Endothelial cell of umbilical vein (primary cell): ENCODE measurements around the gene TAMALIN. TPM values are rescaled to one million over a fixed set of nuclear protein-coding genes. Genes with fewer than 3 reads are reported as not detected.

Experiments used
- BruUV-seq: library from RNA; stranded (reverse); fragments of 400-500 nt; replicated peaks from 2 replicates; lab custom pipeline; 2021; lab: Mats Ljungman, UMichigan
- CTCF ChIA-PET: fragments of 300-600, 350-600 bp; sonication (Branson Sonifier 250); formaldehyde crosslinking; loops from one replicate; lab custom pipeline; 2021; ENCODE audit warnings: antibody characterized with exemption, inconsistent platforms; lab: Charles Lee
- POLR2A ChIA-PET: fragments of 300-600, 350-600 bp; sonication (Branson Sonifier 250); formaldehyde crosslinking; loops from one replicate; lab custom pipeline; 2021; ENCODE audit warnings: antibody characterized with exemption, inconsistent platforms; lab: Charles Lee
- DNase-seq: peaks from one replicate; pipeline ENCODE4 v3.0.0-alpha.2; 2011; ENCODE audit warnings: low read depth, low spot score
- FAIRE-seq: peaks from 2 replicates; lab custom pipeline; 2011; peaks lifted over from hg19 to GRCh38; lab: Jason Lieb, UNC
- H2AFZ ChIP-seq: 2 replicates; pipeline ENCODE4 v1.6.0; 2012; ENCODE audit warnings: low read depth, low read length, control low read depth, inconsistent platforms
- H3K27ac ChIP-seq: 2 replicates; pipeline ENCODE4 v1.5.1; 2011; ENCODE audit warnings: low read depth, mild to moderate bottlenecking, control low read depth, low read length, moderate library complexity; ENCODE audit not compliant: insufficient read depth
- H3K27me3 ChIP-seq, 2 experiments: 2 replicates each; pipeline versions ENCODE4 v1.6.0 to v1.6.1; 2011; ENCODE audit warnings: low read length in 2 of 2, mixed read lengths in 1 of 2; ENCODE audit not compliant: control insufficient read depth in 2 of 2, insufficient read depth in 2 of 2
- H3K36me3 ChIP-seq, 2 experiments: 2 replicates in 1 of 2; 3 replicates in 1 of 2; pipeline ENCODE4 v1.5.1; 2011; ENCODE audit warnings: low read length in 2 of 2, mild to moderate bottlenecking in 1 of 2, moderate library complexity in 1 of 2; ENCODE audit not compliant: control insufficient read depth in 2 of 2, insufficient read depth in 2 of 2; ENCODE audit errors: extremely low read depth in 1 of 2
- H3K4me1 ChIP-seq: 3 replicates; pipeline ENCODE4 v1.5.1; 2011; ENCODE audit warnings: mild to moderate bottlenecking, low read length; ENCODE audit not compliant: control insufficient read depth, insufficient read depth; ENCODE audit errors: extremely low read depth
- H3K4me2 ChIP-seq: 2 replicates; pipeline ENCODE4 v1.6.1; 2011; ENCODE audit warnings: low read length, control low read depth, mixed read lengths; ENCODE audit not compliant: insufficient read depth
- H3K4me3 ChIP-seq, 3 experiments: fragments of 200-600 bp in 1 of 3; sonication (generic), shearing (Covaris generic) in 1 of 3; replicated peaks in 1 of 3; 2 replicates each; pipeline ENCODE4 v1.5.1; 2011 to 2016; ENCODE audit warnings: control low read depth in 3 of 3, low read length in 3 of 3, mild to moderate bottlenecking in 2 of 3, inconsistent platforms in 1 of 3, low read depth in 1 of 3, moderate library complexity in 1 of 3; ENCODE audit not compliant: insufficient read depth in 1 of 3
- H3K79me2 ChIP-seq: 2 replicates; pipeline ENCODE4 v1.6.0; 2012; ENCODE audit warnings: low read length, inconsistent platforms; ENCODE audit not compliant: control insufficient read depth, insufficient read depth
- H3K9ac ChIP-seq: replicated peaks from 2 replicates; pipeline ENCODE3; 2011; ENCODE audit warnings: low read length, control low read depth; ENCODE audit not compliant: insufficient read depth; ENCODE audit errors: extremely low read depth
- H3K9me1 ChIP-seq: replicated peaks from 3 replicates; pipeline ENCODE4 v1.6.0; 2011; ENCODE audit warnings: mild to moderate bottlenecking, low read length; ENCODE audit not compliant: control insufficient read depth, insufficient read depth; ENCODE audit errors: extremely low read depth
- H3K9me3 ChIP-seq: replicated peaks from 2 replicates; pipeline ENCODE4 v1.5.1; 2012; ENCODE audit warnings: low read length, inconsistent platforms; ENCODE audit not compliant: control insufficient read depth, insufficient read depth
- H4K20me1 ChIP-seq: replicated peaks from 2 replicates; pipeline ENCODE3; 2011; ENCODE audit warnings: mild to moderate bottlenecking, low read length; ENCODE audit not compliant: control insufficient read depth, insufficient read depth; ENCODE audit errors: extremely low read depth
- EZH2 ChIP-seq: IDR thresholded peaks from 2 replicates; pipeline ENCODE4 v1.6.1; 2012; ENCODE audit warnings: borderline replicate concordance, low read depth, mild to moderate bottlenecking, moderate library complexity, low read length, inconsistent platforms; ENCODE audit not compliant: severe bottlenecking
- FOS ChIP-seq: IDR thresholded peaks from 2 replicates; pipeline ENCODE4 v1.6.1; 2011; ENCODE audit warnings: mild to moderate bottlenecking, low read length, moderate library complexity, borderline replicate concordance; ENCODE audit not compliant: insufficient read depth
- GATA2 ChIP-seq: IDR thresholded peaks from 2 replicates; pipeline ENCODE4 v1.7.0; 2011; ENCODE audit warnings: low read depth, mild to moderate bottlenecking, moderate library complexity, mixed read lengths, low read length; ENCODE audit not compliant: insufficient read length, insufficient read depth
- JUN ChIP-seq: IDR thresholded peaks from 2 replicates; pipeline ENCODE4 v1.6.1; 2011; ENCODE audit warnings: borderline replicate concordance, low read depth; ENCODE audit not compliant: insufficient read length, insufficient read depth
- MYC ChIP-seq: IDR thresholded peaks from one replicate; pipeline ENCODE4 v1.6.1; 2011; ENCODE audit warnings: mild to moderate bottlenecking, low read depth, low read length
- POLR2A ChIP-seq: IDR thresholded peaks from 2 replicates; pipeline ENCODE4 v1.6.1; 2012; ENCODE audit warnings: low read depth, mild to moderate bottlenecking, control low read depth, low read length
- POLR2AphosphoS5 ChIP-seq: IDR thresholded peaks from 2 replicates; pipeline ENCODE4 v1.6.1; 2012; ENCODE audit warnings: low read depth, mild to moderate bottlenecking, control low read depth, low read length, moderate library complexity; ENCODE audit not compliant: insufficient read depth
- dilution Hi-C: fragments of 300-500 bp; cut with MboI; formaldehyde crosslinking; loops from one replicate; pipeline ENCODE4 v1.15.0; 2019; ENCODE audit warnings: low sequenced_read_pairs; ENCODE audit not compliant: extremely low pct_ligation_motif_present
- intact Hi-C: fragments of 100-400 bp; cut with micrococcal nuclease; formaldehyde crosslinking; loops from one replicate; pipeline ENCODE4 v1.10.0; 2022
- polyA plus RNA-seq, 4 experiments: library from polyadenylated mRNA; depleted of rRNA in 3 of 4; stranded (reverse) in 3 of 4; unstranded in 1 of 4; fragments of >200 nt; gene quantifications; 2 replicates each; pipeline versions ENCODE4 v1.2.1 to v1.2.3, GENCODE V29; 2011 to 2012; ENCODE audit warnings: missing spikeins in 1 of 4
- total RNA-seq: library from RNA; stranded (reverse); gene quantifications from 2 replicates; pipeline ENCODE4 v1.2.3, GENCODE V29; 2021
- TF ChIP-seq, protein P1 (sequence below): IDR thresholded peaks from 2 replicates; pipeline ENCODE4 v1.6.1; 2011; ENCODE audit not compliant: insufficient read depth, insufficient read length
- TF ChIP-seq, protein P2 (sequence below), 2 donors: IDR thresholded peaks; 1 replicate in 1 of 2; 2 replicates in 1 of 2; pipeline ENCODE4 v1.5.1; 2011; ENCODE audit warnings: low read length in 2 of 2, mild to moderate bottlenecking in 2 of 2, moderate library complexity in 2 of 2, control low read depth in 1 of 2, inconsistent platforms in 1 of 2, low read depth in 1 of 2; ENCODE audit not compliant: insufficient read depth in 1 of 2; ENCODE audit errors: extremely low read depth in 1 of 2

TAMALIN gene
- total and polyA plus RNA-seq, 2 donors (not counting 3 experiments of a cell fraction or from before 2014, with no cell fraction given): 53.3 to 87.5 TPM

GRCh38 chr12:52038447-52038846 lies 31.7 kb downstream of the TAMALIN start:
- H3K9ac ChIP-seq: no peak overlapping the region
- POLR2A ChIA-PET: no interaction called here
- no peak overlapping the region for H3K4me3 ChIP-seq
- TF ChIP-seq GATA2: no peak
- no peak for TF ChIP-seq MYC
- TF ChIP-seq POLR2A: no peak
- TF ChIP-seq JUN: no peak
- TF ChIP-seq POLR2AphosphoS5: no peak
- TF ChIP-seq, protein P1, sequence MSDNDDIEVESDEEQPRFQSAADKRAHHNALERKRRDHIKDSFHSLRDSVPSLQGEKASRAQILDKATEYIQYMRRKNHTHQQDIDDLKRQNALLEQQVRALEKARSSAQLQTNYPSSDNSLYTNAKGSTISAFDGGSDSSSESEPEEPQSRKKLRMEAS: no peak
- no peak for TF ChIP-seq EZH2
- TF ChIP-seq, protein P2, sequence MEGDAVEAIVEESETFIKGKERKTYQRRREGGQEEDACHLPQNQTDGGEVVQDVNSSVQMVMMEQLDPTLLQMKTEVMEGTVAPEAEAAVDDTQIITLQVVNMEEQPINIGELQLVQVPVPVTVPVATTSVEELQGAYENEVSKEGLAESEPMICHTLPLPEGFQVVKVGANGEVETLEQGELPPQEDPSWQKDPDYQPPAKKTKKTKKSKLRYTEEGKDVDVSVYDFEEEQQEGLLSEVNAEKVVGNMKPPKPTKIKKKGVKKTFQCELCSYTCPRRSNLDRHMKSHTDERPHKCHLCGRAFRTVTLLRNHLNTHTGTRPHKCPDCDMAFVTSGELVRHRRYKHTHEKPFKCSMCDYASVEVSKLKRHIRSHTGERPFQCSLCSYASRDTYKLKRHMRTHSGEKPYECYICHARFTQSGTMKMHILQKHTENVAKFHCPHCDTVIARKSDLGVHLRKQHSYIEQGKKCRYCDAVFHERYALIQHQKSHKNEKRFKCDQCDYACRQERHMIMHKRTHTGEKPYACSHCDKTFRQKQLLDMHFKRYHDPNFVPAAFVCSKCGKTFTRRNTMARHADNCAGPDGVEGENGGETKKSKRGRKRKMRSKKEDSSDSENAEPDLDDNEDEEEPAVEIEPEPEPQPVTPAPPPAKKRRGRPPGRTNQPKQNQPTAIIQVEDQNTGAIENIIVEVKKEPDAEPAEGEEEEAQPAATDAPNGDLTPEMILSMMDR (IDR thresholded peaks at IDR 0.05; ENCODE audit: extremely low read depth in 1 of 2, insufficient read depth in 1 of 2, low read depth in 1 of 2, low read length in 2 of 2): no peak
- TF ChIP-seq FOS: no peak
- H3K79me2 ChIP-seq: no peaks in the 10 kb centered on the region
- peaks cover 15% of the 10 kb centered on the region for H3K4me1 ChIP-seq
- H3K9me3 ChIP-seq: no peaks in the 10 kb centered on the region
- dilution Hi-C loops (no loop called here), intact Hi-C loops (no loop called here)
- no peaks in the 10 kb centered on the region for H4K20me1 ChIP-seq
- BruUV-seq: TSS peak; percentile 29
- no peak overlapping the region for H3K27ac ChIP-seq
- no peaks in the 10 kb centered on the region for H3K9me1 ChIP-seq
- peak; percentile 30 for DNase-seq
- H3K27me3 ChIP-seq: no peaks in the 10 kb centered on the region
- FAIRE-seq: peak; percentile 55
- H3K4me2 ChIP-seq: peak overlapping the region; percentile 2
- H3K36me3 ChIP-seq: no peaks in the 10 kb centered on the region
- CTCF ChIA-PET: interaction anchor here (1.0 to 8.7 kb wide), 9 partner anchors 9 to 83 kb away, joined by 3 to 67 read pairs (median 5); partner anchors contain the start of genes ATG101 and NR4A1
- H2AFZ ChIP-seq: no peak overlapping the region
